Mesodermal cell (in vitro differentiated cells): ENCODE measurements around the gene UBIAD1.
"Not testable (repeated sequence)": the region's sequence is repeated elsewhere in the genome, so short reads cannot be mapped to it uniquely, and the experiment has no call there.

ENCODE experiments used
- H3K27ac ChIP-seq: 2 replicates; pipeline ENCODE4 v1.7.0; 2013; ENCODE audit warnings: mild to moderate bottlenecking, low read depth, low read length, moderate library complexity; ENCODE audit not compliant: severe bottlenecking
- H3K36me3 ChIP-seq: 2 replicates; pipeline ENCODE4 v1.7.1; 2013; ENCODE audit warnings: mild to moderate bottlenecking, low read length, moderate library complexity; ENCODE audit not compliant: control insufficient read depth, insufficient read depth
- H3K4me1 ChIP-seq: one replicate; pipeline ENCODE4 v1.7.1; 2013; ENCODE audit warnings: mild to moderate bottlenecking, low read length; ENCODE audit not compliant: insufficient read depth, control insufficient read depth, poor library complexity, severe bottlenecking
- H3K4me3 ChIP-seq: 2 replicates; pipeline ENCODE4 v1.7.0; 2013; ENCODE audit warnings: low read length, control low read depth, mild to moderate bottlenecking; ENCODE audit not compliant: insufficient read depth, poor library complexity, severe bottlenecking; ENCODE audit errors: extremely low read depth
- H3K9me3 ChIP-seq: 2 replicates; pipeline ENCODE4 v1.7.1; 2013; ENCODE audit warnings: mild to moderate bottlenecking, low read length, moderate library complexity; ENCODE audit not compliant: control insufficient read depth
- WGBS, 2 experiments: methylation state at CpG; one replicate each; pipeline ENCODE4 v1.1.5; 2013; ENCODE audit warnings: missing lambda C conversion rate in 2 of 2; ENCODE audit not compliant: insufficient coverage in 2 of 2; 5-methylcytosine and 5-hydroxymethylcytosine counted together

UBIAD1 gene

GRCh38 chr1:11295905-11296304 is 22.9 kb downstream of the UBIAD1 start:
- Histone ChIP-seq H3K4me3 (no peak overlapping the region), H3K4me1 (no peaks in the 10 kb centered on the region), H3K36me3 (no peaks in the 10 kb centered on the region), H3K9me3 (no peaks in the 10 kb centered on the region), H3K27ac (no peak overlapping the region)
- 100% methylated on average over 2 of the region's 2 CpGs; no CpG with 5 or more reads in 1 of the 2 experiments for WGBS, 2 experiments

GRCh38 chr1:11297774-11298173 is 24.8 kb downstream of the UBIAD1 start:
- H3K4me3 ChIP-seq, H3K27ac ChIP-seq, H3K9me3 ChIP-seq, H3K36me3 ChIP-seq, H3K4me1 ChIP-seq: not testable (repeated sequence)
- WGBS, 2 experiments = 83% methylated on average over 2 to 5 of the region's 5 CpGs

GRCh38 chr1:11298390-11299224 is 25.6 kb downstream of the UBIAD1 start:
- 86 to 91% methylated on average over 7 to 12 of the region's 12 CpGs for WGBS, 2 experiments

GRCh38 chr1:11299225-11299574 is 26.2 kb downstream of the UBIAD1 start:
- no peaks in the 10 kb centered on the region for H3K4me1 ChIP-seq
- no peaks in the 10 kb centered on the region for H3K9me3 ChIP-seq
- 76 to 84% methylated on average over 8 to 10 of the region's 10 CpGs for WGBS, 2 experiments
- H3K27ac ChIP-seq = no peak overlapping the region
- no peaks in the 10 kb centered on the region for H3K36me3 ChIP-seq
- no peak overlapping the region for H3K4me3 ChIP-seq

More at GRCh38 chr1:11298390-11299224, 25.6 kb downstream of the UBIAD1 start:
- H3K36me3 ChIP-seq = no peaks in the 10 kb centered on the region
- H3K27ac ChIP-seq = no peak overlapping the region
- no peak overlapping the region for H3K4me3 ChIP-seq
- H3K9me3 ChIP-seq = no peaks in the 10 kb centered on the region
- H3K4me1 ChIP-seq = no peaks in the 10 kb centered on the region

GRCh38 chr1:11301601-11302000 is 28.6 kb downstream of the UBIAD1 start:
- H3K9me3 ChIP-seq = no peaks in the 10 kb centered on the region
- no peak overlapping the region for H3K4me3 ChIP-seq
- no peaks in the 10 kb centered on the region for H3K4me1 ChIP-seq
- no peak overlapping the region for H3K27ac ChIP-seq
- WGBS, 2 experiments = 92 to 94% methylated on average over 5 to 9 of the region's 9 CpGs
- no peaks in the 10 kb centered on the region for H3K36me3 ChIP-seq

- H3K9me3 ChIP-seq = no peaks in the 10 kb centered on the region
- no peaks in the 10 kb centered on the region for H3K4me1 ChIP-seq
- no peaks in the 10 kb centered on the region for H3K36me3 ChIP-seq
- no peak overlapping the region for H3K4me3 ChIP-seq
- WGBS, 2 experiments = 67 to 100% methylated on average over 1 to 2 of the region's 2 CpGs
- H3K27ac ChIP-seq = no peak overlapping the region
Measured at GRCh38 chr1:11302366-11302765, 29.4 kb downstream of the UBIAD1 start.

- not testable (repeated sequence) for H3K4me1 ChIP-seq, H3K36me3 ChIP-seq, H3K9me3 ChIP-seq, H3K4me3 ChIP-seq, H3K27ac ChIP-seq
- 93 to 98% methylated on average over 15 to 16 of the region's 29 CpGs for WGBS, 2 experiments
Measured at GRCh38 chr1:11305516-11305915, 32.5 kb downstream of the UBIAD1 start.

- no peak overlapping the region for H3K27ac ChIP-seq
- H3K36me3 ChIP-seq = no peaks in the 10 kb centered on the region
- 86 to 88% methylated on average over 1 to 2 of the region's 3 CpGs for WGBS, 2 experiments
- H3K4me1 ChIP-seq = no peaks in the 10 kb centered on the region
- no peaks in the 10 kb centered on the region for H3K9me3 ChIP-seq
- no peak overlapping the region for H3K4me3 ChIP-seq
Measured at GRCh38 chr1:11307852-11308251, 34.9 kb downstream of the UBIAD1 start.

- WGBS, 2 experiments = 82 to 95% methylated on average over 4 to 5 of the region's 6 CpGs
- no peak overlapping the region for H3K27ac ChIP-seq
Measured at GRCh38 chr1:11308699-11309224, 35.8 kb downstream of the UBIAD1 start.

GRCh38 chr1:11309385-11309784 is 36.4 kb downstream of the UBIAD1 start:
- H3K36me3 ChIP-seq = no peaks in the 10 kb centered on the region
- no peak overlapping the region for H3K27ac ChIP-seq
- H3K4me1 ChIP-seq = no peaks in the 10 kb centered on the region
- no peaks in the 10 kb centered on the region for H3K9me3 ChIP-seq
- no peak overlapping the region for H3K4me3 ChIP-seq
- 88 to 98% methylated on average over 6 to 7 of the region's 7 CpGs for WGBS, 2 experiments

More at GRCh38 chr1:11308699-11309224, 35.8 kb downstream of the UBIAD1 start:
- H3K4me1 ChIP-seq = no peaks in the 10 kb centered on the region
- H3K4me3 ChIP-seq = no peak overlapping the region
- no peaks in the 10 kb centered on the region for H3K9me3 ChIP-seq
- no peaks in the 10 kb centered on the region for H3K36me3 ChIP-seq
